HG03066 (cell line): ENCODE measurements around the gene FEZ2.

Experiments
- ATAC-seq: cut with Tn5 transposase; IDR thresholded peaks from one replicate; pipeline ENCODE4 v1.9.1; 2021; ENCODE audit warnings: low read depth; ENCODE audit not compliant: unreplicated experiment

The FEZ2 gene

DNA sequence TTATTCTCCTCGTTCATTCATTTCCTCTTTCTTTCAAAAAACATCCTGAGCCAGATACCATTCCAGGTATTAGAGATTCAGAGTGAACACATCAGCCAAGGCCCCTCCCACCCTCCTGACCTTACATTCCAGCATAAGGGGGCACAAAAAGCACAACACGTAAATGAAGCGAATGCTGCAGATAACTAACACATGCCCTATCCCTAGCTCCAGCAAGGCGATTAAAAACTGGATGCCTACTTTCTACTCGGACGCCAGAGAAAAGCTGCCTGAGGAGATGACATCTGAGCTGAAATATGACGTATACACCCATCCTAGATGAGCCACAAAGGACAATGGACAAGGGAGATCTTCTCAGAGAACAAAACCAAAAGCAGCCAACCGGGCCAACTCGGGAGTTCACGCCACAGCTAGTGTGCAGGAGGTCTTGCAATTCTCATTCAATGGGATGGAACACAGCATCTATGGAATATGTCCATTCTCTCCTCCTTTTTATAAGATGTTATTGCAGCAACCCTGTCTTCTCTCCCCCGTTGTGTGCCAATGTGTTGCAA is 33.5 kb downstream of the FEZ2 start:
- ATAC-seq = no peak

DNA sequence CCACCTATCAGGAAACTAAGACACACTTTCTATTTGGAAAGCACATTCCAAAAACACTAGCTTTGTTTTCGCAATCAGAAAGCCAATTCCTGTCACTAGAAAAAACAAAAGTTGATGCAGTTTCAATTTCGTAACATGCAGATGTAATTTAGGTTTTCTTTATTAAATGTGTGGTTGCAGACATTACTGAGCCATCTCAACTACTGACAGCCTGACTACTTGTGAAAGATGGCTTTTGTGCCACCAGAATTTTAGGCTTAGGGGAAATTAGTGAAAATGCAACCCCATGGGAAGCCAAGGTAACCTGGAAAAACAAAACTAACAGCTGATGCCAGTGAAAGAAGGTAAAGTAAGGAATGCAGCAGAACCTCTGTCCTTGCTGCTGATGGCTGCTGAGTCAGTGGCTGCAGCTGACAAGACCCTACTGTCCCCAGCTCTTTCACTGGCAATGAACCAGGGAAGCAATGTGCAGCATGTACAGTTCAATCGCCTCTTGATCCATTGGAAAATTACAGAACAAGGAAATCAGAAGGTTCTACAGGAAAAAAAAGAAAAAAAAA is 34.9 kb downstream of the FEZ2 start:
- no peak for ATAC-seq

DNA sequence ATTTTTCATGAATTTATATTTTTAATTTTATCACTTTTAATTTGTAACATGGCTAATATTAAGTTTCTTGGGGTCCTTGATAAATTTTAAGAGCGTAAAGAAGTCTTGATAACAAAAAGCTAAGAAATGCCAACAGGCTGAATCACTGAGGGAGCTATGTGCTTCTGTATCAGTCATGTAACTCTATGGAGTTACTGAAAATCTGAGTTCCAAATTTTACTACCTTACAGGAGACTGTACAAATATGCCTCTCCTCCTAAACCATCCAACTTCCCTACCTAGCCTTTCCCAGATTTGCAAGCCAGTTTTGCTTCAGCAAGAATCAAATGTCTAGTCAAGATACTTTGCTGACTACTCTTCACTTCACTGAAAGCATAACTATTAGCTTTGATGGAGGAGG is 35.7 kb downstream of the FEZ2 start:
- ATAC-seq = no peak

DNA sequence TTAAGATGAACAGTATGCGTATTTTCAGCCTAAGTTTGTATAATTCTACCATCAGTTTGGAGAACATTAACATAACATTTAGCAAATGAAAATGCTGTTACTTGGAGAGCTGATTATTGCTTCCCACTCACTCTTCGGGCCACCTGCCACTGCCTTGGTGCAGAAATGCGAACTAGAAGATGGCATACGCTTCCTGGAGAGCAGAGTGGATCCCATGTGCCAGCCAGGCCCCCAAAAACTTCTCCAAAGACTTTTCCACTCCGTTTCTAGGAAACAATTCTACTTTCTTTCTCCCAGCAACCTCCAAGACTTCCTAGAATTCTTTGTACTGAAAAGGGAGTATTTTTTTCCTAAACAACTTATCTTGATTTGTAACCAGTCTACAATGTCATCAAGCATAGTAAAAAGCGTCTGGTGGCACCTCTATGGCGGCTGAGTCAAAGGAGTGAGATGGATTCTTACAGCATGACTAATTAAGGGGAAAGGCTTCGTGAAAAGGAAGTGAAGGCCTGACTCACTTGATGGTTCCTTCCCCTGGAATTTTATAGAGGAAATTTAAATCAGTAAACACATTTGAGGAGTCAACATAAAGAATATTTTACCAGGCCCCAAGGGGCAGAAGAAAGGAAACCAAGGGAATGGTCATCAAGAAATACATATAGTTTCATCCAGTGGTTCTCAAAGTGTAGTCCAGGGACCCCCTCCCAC is 36.6 kb downstream of the FEZ2 start:
- ATAC-seq = no peak

DNA sequence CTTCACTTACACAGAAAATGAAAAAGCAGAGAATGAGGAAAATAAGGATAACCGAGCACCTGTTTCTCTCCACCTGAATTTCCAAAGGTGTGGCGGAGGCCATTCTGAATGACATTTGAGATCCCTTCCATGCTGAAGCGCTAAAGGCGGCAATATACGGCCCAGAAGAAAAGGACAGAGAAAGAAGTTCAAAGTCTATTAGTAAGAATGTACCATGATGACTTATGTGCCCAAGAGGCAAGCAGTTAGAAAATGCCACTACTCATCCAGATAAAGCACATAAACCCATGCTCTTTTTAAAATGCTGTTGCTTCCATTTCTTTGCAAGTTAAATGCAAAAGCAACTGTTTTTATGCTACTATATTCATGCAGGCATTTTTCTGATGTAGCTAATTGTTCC is 37.2 kb downstream of the FEZ2 start:
- no peak for ATAC-seq

DNA sequence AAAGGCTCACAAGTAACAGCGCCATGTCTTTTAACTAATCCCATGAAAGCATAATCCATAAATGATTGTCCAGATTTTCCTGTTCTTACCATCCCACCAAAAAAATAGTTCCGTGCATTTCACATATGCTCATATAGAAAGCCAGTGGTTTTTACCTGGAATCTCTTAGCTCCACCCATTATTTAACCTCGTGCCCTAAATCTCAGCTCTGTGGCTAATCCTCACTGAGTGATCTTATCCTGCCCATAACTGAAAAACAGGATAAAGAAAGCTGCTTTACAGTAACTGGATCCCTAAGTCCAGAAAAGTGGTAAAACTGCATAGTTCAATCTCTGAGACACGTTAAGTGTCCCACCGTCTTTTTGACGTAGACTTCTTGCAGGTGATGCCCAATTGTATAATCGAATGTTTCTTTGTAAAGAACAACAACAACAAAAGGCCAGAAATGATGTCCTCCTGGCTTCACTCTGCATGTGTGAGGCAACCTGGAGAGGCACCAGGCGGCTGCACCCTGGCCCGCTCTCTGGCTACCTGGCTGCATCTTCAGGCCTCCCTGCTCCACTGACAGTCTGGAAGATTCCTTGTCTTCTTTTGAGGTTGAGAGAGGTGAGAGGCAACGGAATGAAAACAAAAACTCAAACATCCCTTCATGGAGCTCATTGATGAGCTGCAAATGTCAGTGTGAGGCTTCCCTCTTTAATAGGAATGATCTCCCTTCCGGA is 38.6 kb downstream of the FEZ2 start:
- no peak for ATAC-seq

DNA sequence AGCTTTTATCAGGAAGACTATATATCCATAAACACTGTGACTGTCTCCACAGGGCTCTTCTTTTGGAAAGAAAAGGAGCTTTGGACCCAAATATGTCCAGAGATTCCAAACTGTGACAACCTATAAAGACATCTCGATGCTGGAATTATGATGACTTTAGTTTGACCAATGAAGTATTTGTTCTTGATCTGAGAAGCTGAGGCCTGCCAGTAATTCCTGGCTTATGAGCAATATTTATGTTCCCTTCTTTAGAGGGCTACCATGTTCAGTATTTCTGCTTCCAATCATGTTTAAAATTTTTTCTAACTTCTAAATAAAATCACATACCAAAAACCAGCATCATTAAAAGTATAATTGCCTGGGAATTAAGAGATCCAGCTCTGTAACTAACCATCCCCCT is 41.1 kb downstream of the FEZ2 start:
- ATAC-seq = no peak

DNA sequence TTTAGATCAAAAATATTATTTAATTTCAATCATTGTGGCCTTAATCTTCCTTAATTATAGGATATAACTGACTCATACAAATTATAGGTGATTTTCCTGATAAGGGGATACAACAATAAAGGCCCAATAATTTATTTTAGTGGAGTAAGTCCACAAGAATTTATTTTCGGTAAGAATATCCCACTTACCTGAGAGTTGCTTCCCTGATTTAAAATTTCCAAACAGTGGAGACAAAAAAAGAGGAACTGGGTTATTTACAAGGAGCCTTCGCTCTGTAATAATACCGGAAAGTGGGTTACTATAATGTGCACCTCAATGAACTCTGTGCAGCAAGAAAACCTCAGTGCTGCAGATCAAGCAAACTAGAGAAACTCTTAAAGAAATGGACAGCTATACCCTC is 42.2 kb downstream of the FEZ2 start:
- ATAC-seq = no peak

DNA sequence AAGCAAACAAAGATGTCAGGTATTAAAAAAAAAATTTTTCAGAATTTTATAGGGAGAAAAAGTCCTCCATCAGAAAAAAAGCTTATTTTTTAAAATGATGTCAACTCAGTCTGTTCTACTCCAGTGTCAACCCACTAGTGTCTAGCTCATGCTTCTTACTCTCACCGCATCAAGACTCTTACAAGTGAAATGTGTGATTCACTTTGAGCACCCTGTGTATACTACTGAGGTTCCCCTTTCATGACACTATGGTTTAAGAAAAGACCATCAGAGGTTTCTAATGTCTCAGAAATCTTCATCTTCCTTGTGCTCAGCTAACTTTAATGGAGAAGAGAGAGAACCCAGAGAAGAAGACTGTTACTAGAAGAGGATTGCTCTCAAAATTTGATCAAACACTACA is 43.4 kb downstream of the FEZ2 start:
- no peak for ATAC-seq

DNA sequence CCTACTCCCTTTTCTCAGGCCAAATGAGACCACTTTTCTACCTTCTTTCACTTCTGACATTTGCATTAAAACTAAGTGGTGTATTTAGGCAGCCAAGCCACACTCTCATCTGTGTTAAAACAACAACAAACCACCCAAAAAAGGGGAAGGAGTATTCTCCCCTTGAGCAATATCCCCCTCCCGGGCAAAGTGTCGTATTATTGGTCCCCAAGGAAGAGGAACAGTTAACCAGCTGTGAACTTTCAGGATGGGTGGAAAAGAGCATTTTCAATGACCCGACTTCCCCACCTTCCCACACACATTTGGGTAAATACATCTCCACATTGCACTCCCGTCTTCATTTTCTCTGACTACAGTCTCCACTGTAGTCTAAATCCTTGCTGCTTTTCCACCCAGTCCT is 44.3 kb downstream of the FEZ2 start:
- no peak for ATAC-seq

DNA sequence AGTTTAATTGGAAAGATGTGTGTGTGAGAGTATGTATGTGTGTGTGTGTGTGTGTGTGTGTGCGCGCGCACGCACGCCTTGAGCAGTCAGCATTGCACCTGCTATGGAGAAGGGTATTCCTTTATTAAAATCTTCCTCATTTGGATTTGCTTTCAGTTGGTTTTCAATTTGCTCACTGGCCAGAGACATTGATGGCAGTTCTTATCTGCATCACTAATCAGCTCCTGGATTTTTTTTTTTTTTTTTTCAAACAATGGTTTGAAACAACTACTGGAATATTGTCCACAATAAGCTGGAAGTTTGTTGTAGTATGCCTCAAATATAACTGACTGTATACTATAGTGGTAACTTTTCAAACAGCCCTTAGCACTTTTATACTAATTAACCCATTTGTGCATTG is 48.0 kb downstream of the FEZ2 start:
- no peak for ATAC-seq

DNA sequence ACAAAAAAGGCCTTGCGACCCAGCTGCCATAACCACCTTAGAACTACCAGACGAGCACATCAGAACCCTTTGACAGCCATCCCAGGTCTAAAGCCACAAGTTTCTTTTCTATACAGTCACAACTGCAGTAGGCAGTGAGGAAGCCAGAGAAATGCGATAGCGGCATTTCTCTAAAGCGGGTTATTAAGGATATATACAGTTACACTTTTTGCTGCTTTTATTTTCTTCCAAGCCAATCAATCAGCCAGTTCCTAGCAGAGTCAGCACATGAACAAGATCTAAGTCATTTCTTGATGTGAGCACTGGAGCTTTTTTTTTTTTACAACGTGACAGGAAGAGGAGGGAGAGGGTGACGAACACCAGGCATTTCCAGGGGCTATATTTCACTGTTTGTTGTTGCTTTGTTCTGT is 48.8 kb downstream of the FEZ2 start:
- ATAC-seq = no peak

DNA sequence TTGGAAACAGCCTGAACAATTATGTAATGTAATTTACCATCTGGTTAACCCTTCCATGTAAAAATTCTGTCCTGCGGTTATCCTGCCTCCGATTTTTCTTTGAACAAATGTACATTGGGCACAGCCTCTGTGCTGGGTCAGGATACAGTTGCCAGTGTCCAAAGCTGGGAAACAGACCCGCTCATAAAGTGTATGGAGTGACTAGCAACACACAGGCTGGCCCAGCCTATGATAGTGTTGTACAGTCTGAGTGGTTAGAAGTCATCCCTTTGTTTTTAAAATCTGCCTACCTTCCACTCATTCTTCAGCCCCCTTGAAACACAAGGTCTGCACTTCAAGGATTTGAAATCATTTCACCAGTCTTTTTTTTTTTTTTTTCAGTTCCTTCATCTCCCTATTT is 50.1 kb downstream of the FEZ2 start:
- no peak for ATAC-seq

DNA sequence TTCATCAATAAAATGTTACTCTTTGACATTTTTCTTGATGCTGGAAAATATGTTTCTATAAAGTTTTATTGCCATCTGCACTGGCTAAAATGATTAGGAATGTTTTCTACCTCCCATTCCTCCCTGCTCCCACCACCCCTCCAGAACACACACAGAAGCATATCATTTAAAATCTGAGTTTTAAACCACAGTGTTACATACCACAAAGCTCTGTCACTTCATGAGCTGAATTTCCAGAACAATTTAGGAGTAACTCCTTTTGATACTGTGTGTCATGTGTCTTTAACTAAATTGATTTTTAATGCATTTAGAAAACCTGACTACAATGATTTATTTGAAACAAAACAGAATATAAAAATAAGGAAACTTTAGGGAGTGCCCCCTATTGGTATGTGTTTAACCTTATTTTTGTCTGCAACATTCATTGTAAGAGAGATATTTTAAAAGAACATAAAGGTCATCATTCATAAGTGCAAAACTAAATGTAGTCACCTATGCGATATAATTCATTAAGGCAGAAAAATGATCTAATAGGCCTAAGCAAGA is 52.0 kb downstream of the FEZ2 start:
- no peak for ATAC-seq

DNA sequence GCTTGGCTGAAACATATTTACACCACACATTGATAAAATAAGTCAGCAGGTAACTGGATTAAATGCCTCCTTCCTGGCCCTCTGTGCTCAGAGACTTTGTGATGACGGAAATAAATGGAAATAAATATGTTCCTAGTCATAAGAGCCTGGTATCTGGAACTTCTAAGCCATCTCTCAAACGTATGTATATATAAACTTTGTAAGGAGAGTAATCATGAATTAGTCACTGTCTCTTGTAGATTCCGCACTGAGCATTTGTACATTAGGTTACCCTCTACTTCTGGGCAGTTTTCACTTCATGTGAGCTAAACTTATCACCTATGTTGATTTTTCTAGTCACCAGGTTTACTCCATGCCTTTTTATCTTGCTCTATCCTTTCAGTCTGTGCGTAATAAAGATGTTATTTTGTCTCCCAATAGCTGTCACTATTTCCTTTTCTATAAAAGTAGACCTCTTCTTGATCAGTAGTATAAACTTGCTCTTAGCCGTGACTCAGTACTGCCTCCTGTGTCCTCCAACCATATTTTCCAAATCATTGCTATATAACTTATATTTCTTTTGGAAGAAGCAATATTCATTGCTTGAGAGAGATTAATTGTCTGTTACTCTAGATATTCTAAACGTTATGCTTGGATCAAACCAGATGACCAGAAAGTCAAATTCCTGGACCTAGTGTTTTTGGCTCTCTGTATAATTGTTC is 53.2 kb downstream of the FEZ2 start:
- ATAC-seq = no peak

DNA sequence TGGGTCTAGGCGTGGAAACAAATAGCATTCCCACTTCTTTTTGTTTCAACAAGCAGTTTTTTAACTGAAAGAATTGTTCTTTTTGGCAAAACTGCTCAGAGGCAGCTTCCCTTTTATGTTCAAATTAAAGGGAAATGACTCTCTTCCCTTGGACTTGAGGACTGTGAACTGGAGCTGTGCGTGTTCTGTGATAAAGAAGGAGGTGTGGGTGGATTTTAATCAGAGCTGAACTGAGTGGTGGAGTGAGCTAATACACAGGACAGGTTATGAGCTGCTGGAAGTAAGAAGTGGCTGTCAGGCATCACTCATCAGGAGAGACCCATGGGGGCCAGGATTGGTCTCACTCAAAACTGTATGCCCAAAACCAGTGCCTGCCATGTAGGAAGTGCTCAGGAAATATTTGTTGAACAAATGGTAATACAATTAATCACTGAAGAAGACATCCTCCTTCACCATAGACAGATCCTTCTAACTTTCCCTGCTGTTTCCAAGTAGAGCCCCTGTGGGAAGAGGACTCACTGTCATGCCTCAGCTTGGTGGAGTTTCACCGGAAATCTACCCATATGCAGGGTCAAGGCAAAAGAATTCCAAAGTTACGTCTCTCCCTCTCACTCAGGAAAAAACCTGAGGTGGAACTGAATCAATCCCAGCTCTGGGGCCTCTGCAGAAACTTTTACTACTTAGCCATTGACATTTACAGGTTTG is 55.9 kb downstream of the FEZ2 start:
- no peak for ATAC-seq

DNA sequence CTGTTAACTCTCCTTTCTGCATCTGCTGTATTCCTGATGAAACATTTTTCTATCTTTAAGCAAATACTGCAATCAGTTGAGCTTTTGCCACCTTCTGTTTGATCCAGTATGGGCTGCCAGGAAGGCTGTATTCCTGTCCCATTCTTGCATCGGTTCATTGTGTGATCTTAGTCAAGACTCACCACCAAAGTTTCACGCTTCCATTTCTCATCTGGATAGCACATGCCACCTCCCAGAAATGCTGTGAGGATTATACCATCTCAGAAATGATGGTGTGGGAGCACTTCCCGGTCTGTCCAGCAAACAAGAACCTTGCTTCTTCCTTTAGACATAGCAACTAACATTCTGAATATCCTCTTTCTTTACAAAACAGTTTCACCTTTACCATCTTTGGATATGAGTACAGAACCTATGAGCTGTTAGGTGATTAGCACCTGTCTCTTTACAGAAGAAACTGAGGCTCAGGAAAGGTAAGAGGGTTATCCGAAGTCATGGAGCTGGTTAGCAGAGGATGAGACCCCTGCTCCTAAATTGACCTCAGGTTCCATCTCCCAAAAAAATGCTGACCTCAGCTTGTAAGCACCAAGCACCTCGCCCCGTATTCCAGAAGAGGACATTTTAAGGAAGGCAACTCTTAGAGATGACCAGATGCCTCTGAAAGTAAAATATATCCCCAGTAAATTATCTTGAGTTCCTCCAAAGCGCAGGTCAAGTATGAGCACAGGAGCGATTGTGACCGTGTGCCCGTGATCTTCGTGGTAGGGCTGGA is 56.8 kb downstream of the FEZ2 start:
- ATAC-seq = no peak

DNA sequence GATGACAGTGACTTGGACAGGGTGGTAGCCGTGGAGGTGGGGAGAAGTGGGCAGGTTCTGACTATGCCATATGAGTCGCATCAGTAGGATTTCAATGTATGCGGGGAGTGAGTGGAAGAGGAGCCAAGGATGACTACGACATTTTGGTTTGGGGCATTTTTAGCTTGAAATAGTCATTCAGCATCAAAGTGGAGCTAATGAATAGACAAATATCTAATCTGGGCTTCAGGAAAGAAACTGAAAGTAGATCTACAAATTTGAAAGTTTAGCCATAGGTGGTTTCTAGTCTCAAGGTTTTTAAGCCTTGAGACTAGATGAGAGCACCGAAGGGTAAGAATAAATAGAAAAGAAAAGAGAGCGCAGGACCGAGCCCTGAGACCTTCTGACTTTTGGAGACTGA is 58.3 kb downstream of the FEZ2 start:
- ATAC-seq = peak; percentile 55

DNA sequence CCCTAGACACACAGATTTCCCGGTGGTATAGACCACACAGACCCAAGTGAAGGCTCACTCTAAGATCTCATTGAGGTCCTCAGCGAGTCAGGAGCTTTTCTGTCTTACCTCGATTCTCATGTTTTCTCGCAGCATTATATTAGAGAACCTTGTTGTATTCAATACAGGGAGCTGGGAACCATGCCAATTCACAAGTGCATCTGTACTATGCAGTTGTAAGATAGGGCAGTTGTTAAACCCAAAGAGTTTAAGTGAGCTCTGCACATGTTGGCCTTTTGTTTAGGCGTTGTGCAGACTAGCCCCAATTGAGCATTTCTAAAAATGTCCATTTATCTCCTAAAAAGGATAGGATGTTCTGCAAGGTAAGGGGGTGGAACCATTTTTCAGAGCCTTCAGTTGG is 59.6 kb downstream of the FEZ2 start:
- no peak for ATAC-seq

DNA sequence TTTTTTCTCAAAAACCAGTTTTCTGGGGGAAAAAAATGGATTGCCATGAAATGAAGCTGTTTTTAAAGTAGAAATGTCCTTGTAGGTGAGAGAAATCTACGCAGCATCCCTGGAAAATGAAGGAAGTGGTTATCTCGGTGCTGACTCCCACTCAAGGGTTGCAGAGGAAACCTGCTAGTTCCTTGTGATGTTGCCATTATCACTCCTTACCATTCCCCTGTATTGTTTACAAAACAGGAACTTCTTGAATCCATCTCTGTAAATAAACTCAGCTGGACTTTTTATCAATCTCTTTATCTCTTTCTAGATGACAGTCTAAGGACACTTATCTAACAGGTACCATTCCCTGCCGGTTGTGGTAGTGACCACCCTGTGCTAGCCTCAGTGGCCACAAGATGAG is 61.2 kb downstream of the FEZ2 start:
- ATAC-seq = no peak
